Measurements from ENCODE around the gene SLA2. TPM values are rescaled to one million over a fixed set of nuclear protein-coding genes. Genes with fewer than 3 reads are reported as not detected.

Gene SLA2
- total and polyA plus RNA-seq, 2 of the 8 experiments (the other 6 are each of a cell fraction or from before 2014, with no cell fraction given), result 0.18 TPM; not detected in 1

DNA sequence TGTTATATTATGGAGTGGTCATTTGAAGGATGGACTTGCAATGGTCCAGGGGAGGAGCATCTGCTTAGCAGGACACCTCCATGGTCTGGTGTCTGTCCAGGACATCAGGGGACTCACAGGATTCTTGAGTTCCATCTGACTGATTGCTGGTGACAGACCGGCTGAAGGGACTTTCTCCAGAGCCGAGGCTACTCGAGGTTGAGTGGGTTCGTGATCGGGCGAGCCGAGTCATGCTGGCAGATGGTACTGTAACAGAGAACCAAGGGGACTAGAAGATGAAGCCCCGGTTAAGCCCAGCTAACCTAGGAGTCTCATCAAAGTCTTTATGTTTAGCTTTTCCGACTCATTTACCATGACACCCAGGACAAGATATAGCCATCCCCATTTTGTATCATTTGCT, 7.5 kb upstream of the SLA2 start:
- Histone ChIP-seq H4K20me1 (replicated peaks in 1 of 2; ENCODE audit: control insufficient read depth in 1 of 2, insufficient read depth in 2 of 2, low read length in 2 of 2) (no peaks in the 10 kb centered on the region), H3K27me3 (replicated peaks in 1 of 4; ENCODE audit: control insufficient read depth in 3 of 4, extremely low read depth in 1 of 4, insufficient read depth in 3 of 4, low read length in 3 of 4) (no peaks in the 10 kb centered on the region), H3K4me3 (ENCODE audit: extremely low read depth in 1 of 4, insufficient read depth in 2 of 4, low read depth in 3 of 4, low read length in 4 of 4) (no peak overlapping the region), H3K14ac (ENCODE audit: insufficient read length) (no peak overlapping the region), H3K4me2 (ENCODE audit: insufficient read depth in 1 of 2, low read depth in 2 of 2, low read length in 2 of 2) (no peak overlapping the region), H4K91ac (replicated peaks; ENCODE audit: insufficient read length, low read length) (no peak overlapping the region), H3K27ac (ENCODE audit: low read depth, low read length) (no peak overlapping the region), H2AK5ac (ENCODE audit: low read depth, low read length) (no peak overlapping the region), H3K4me1 (replicated peaks in 1 of 4; ENCODE audit: control insufficient read depth in 3 of 4, insufficient read depth in 4 of 4, low read length in 3 of 4) (no peaks in the 10 kb centered on the region), H3K56ac (replicated peaks; ENCODE audit: insufficient read length, low read depth, low read length) (no peak overlapping the region), H4K5ac (ENCODE audit: insufficient read length, low read depth, low read length) (no peak overlapping the region), H3K23ac (ENCODE audit: insufficient read length) (no peak overlapping the region), H2AFZ (ENCODE audit: low read length) (no peak overlapping the region), H2BK20ac (ENCODE audit: low read length) (no peak overlapping the region), H2BK5ac (ENCODE audit: low read depth, low read length) (no peak overlapping the region), H3K79me1 (ENCODE audit: low read depth, low read length) (no peaks in the 10 kb centered on the region), H3K23me2 (ENCODE audit: low read depth, low read length) (no peaks in the 10 kb centered on the region), H2BK120ac (replicated peaks; ENCODE audit: low read depth, low read length) (no peak overlapping the region), H3K79me2 (ENCODE audit: control insufficient read depth in 1 of 2, insufficient read depth in 2 of 2, low read length in 2 of 2) (no peaks in the 10 kb centered on the region), H4K8ac (ENCODE audit: extremely low read depth, insufficient read depth, low read length) (no peak overlapping the region), H3K9ac (replicated peaks in 1 of 4; ENCODE audit: extremely low read depth in 1 of 4, low read depth in 3 of 4, low read length in 3 of 4) (no peak overlapping the region), H2BK15ac (ENCODE audit: low read length) (no peak overlapping the region), H3K9me3 (ENCODE audit: insufficient read depth in 2 of 2, low read depth in 1 of 2, low read length in 1 of 2) (no peaks in the 10 kb centered on the region), H3K4ac (replicated peaks; ENCODE audit: insufficient read length, low read depth, low read length) (no peak overlapping the region), H3K36me3 (ENCODE audit: control insufficient read depth in 2 of 4, insufficient read depth in 4 of 4, low read length in 3 of 4) (peaks cover 0 to 2% (median 0%) of the 10 kb centered on the region in 4 experiments; a peak in 2 of 8 replicates), H3K18ac (ENCODE audit: extremely low read depth, low read length) (no peak overlapping the region), H2BK12ac (ENCODE audit: low read depth, low read length) (no peak overlapping the region)
- DNase-seq (ENCODE audit: low read depth in 1 of 2, low spot score in 2 of 2) (no peak), FAIRE-seq (no peak)
- ChIA-PET POLR2A (ENCODE audit: partially characterized antibody) (interaction anchor here (1.1 kb wide), 1 partner anchor 48 kb away, joined by 3 read pairs; the partner anchor contains the start of gene RAB5IF), CTCF (ENCODE audit: partially characterized antibody) (interaction anchor here (0.8 to 1.5 kb wide), 3 partner anchors 47 to 101 kb away, joined by 3 to 4 read pairs (median 4); partner anchors contain the start of gene RAB5IF)
- WGBS, 2 experiments (ENCODE audit: extremely low coverage in 1 of 2, insufficient coverage in 1 of 2, insufficient read length in 1 of 2, insufficient replicate concordance in 2 of 2, low coverage in 1 of 2, low lambda C conversion rate in 2 of 2, missing lambda C conversion rate in 1 of 2), result 93% methylated on average over 9 of the region's 9 CpGs; no CpG with 5 or more reads in 1 of the 2 experiments
- TF ChIP-seq CHD2 (IDR thresholded peaks at IDR 0.05; ENCODE audit: low read length) (no peak), CBX5 (IDR thresholded peaks at IDR 0.05; ENCODE audit: low read depth, low read length) (no peak), TCF12 (IDR thresholded peaks at IDR 0.05; ENCODE audit: low read depth, low read length) (no peak), TBP (IDR thresholded peaks at IDR 0.05; ENCODE audit: low read depth, low read length) (no peak), POU5F1 (IDR thresholded peaks at IDR 0.05; ENCODE audit: low read depth, low read length) (no peak), CREB1 (IDR thresholded peaks at IDR 0.05) (no peak)
- TF ChIP-seq, protein P1, sequence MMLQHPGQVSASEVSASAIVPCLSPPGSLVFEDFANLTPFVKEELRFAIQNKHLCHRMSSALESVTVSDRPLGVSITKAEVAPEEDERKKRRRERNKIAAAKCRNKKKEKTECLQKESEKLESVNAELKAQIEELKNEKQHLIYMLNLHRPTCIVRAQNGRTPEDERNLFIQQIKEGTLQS (IDR thresholded peaks at IDR 0.05; ENCODE audit: insufficient read depth, low read depth, low read length), result no peak
